ENCODE measurements around the gene CEACAM4. TPM values are rescaled to one million over a fixed set of nuclear protein-coding genes. Genes with fewer than 3 reads are reported as not detected.

Gene CEACAM4
- total RNA-seq, 2 experiments from 2014 or later, result not detected

GRCh38 chr19:41641879-41642485 lies 15.1 kb upstream of the CEACAM4 start:
- ATAC-seq, result peak; percentile 88
- Mint-ChIP-seq H3K9me3 (no peaks in the 10 kb centered on the region), H3K36me3 (ENCODE audit: low read depth) (no peaks in the 10 kb centered on the region), H3K4me1 (ENCODE audit: low read depth) (no peaks in the 10 kb centered on the region), H3K27me3 (peaks cover 10% of the 10 kb centered on the region), H3K4me3 (no peak overlapping the region), H3K27ac (no peak overlapping the region)
- ChIA-PET CTCF (interaction anchor here (0.7 to 3.8 kb wide), 55 partner anchors 9 to 193 kb away, joined by 3 to 34 read pairs (median 5); partner anchors contain the start of genes CEACAM3, CEACAM6 and CEACAM7), POLR2A (interaction anchor here (1.4 kb wide), 1 partner anchor 15 kb away, joined by 3 read pairs; the partner anchor contains the start of gene CEACAM4)
- intact Hi-C loops (cut with micrococcal nuclease), result loop anchor here (10.0 kb wide), 1 partner anchor 103 kb away; no protein-coding TSS in a partner anchor
- peak; percentile 94 for TF ChIP-seq CTCF (IDR thresholded peaks at IDR 0.05)
- DNase-seq, result peak; percentile 80

- Mint-ChIP-seq H3K27me3 (peaks cover 30% of the 10 kb centered on the region), H3K9me3 (no peaks in the 10 kb centered on the region), H3K27ac (no peak overlapping the region), H3K4me3 (no peak overlapping the region), H3K36me3 (ENCODE audit: low read depth) (no peaks in the 10 kb centered on the region), H3K4me1 (ENCODE audit: low read depth) (no peaks in the 10 kb centered on the region)
- DNase-seq, result no peak
- intact Hi-C loops (cut with micrococcal nuclease), result no loop called here
- ATAC-seq, result no peak
- CTCF ChIA-PET, result interaction anchor here (0.6 to 4.3 kb wide), 6 partner anchors 9 to 161 kb away, joined by 3 to 29 read pairs (median 4); no protein-coding TSS in a partner anchor
- POLR2A ChIA-PET, result no interaction called here
- TF ChIP-seq CTCF (IDR thresholded peaks at IDR 0.05), result no peak
These were observed 11.8 kb upstream of the CEACAM4 start for GRCh38 chr19:41638641-41639081.

DNA sequence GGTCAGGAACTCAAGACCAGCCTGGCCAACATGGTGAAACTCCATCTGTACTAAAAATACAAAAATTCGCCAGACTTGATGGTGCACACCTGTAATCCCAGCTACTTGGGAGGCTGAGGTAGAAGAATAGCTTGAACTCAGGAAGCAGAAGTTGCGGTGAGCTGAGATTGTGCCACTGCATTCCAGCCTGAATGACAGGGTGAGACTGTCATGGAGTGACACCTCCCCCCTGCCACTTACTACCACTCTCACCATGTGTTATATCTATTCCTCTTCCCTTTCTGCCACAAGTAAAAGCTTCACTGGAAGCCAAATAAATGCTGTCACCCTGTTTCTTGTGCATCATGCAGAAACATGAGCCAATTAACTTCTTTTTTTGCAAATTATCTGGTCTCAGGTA lies 10.6 kb upstream of the CEACAM4 start:
- H3K27me3 Mint-ChIP-seq, result peaks cover 33% of the 10 kb centered on the region
- no peak for DNase-seq
- no peak overlapping the region for H3K27ac Mint-ChIP-seq
- H3K36me3 Mint-ChIP-seq (ENCODE audit: low read depth), result no peaks in the 10 kb centered on the region
- H3K4me1 Mint-ChIP-seq (ENCODE audit: low read depth), result no peaks in the 10 kb centered on the region
- ATAC-seq, result no peak
- ChIA-PET POLR2A (no interaction called here), CTCF (interaction anchor here (1.2 to 4.3 kb wide), 3 partner anchors 10 to 116 kb away, joined by 4 to 29 read pairs (median 7); no protein-coding TSS in a partner anchor)
- TF ChIP-seq CTCF (IDR thresholded peaks at IDR 0.05), result no peak
- intact Hi-C loops (cut with micrococcal nuclease), result no loop called here
- H3K9me3 Mint-ChIP-seq, result no peaks in the 10 kb centered on the region
- H3K4me3 Mint-ChIP-seq, result no peak overlapping the region

DNA sequence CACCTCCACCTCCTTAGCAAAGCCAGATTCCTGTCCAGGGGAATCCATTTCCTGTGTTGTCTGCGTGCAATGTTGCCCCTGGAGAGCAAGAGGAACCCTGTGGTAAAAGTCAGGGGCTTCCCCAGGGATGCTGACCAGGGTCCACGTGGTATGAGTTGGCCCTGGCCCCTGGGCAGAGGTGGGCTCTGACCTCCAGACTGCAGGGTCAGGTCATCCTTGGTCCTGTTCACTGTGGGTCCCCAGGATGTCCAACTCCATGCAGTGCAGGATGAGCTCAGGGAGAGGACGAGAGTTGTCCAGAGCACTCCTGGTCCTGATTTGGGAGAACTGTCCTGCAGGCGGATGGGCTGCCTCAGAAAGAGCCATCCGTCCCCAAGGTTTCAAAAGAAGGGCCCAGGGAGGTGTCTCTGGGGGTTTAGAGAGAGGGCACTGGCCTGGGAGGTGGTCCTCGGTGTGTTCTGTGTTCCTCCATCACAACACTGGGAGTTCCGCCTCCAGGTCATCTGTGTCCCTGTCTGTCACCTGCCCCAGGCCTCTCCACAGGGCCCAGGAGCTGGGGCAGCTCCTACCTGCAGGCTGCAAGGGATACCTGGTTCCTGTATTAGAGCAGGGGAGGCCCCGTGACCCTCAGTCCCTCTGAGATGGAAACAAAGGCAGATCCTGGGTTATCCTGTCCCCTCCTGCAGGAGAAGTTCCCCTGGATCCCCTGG lies 1.2 kb upstream of the CEACAM4 start:
- no peak overlapping the region for H3K4me3 Mint-ChIP-seq
- ATAC-seq, result no peak
- H3K36me3 Mint-ChIP-seq (ENCODE audit: low read depth), result no peaks in the 10 kb centered on the region
- peaks cover 35% of the 10 kb centered on the region for H3K27me3 Mint-ChIP-seq
- ChIA-PET POLR2A (no interaction called here), CTCF (interaction anchor here (1.4 kb wide), 1 partner anchor 13 kb away, joined by 3 read pairs; no protein-coding TSS in a partner anchor)
- no peak for TF ChIP-seq CTCF (IDR thresholded peaks at IDR 0.05)
- peaks cover 16% of the 10 kb centered on the region for H3K9me3 Mint-ChIP-seq
- no peaks in the 10 kb centered on the region for H3K4me1 Mint-ChIP-seq (ENCODE audit: low read depth)
- no peak for DNase-seq
- H3K27ac Mint-ChIP-seq, result no peak overlapping the region
- intact Hi-C loops (cut with micrococcal nuclease), result no loop called here

DNA sequence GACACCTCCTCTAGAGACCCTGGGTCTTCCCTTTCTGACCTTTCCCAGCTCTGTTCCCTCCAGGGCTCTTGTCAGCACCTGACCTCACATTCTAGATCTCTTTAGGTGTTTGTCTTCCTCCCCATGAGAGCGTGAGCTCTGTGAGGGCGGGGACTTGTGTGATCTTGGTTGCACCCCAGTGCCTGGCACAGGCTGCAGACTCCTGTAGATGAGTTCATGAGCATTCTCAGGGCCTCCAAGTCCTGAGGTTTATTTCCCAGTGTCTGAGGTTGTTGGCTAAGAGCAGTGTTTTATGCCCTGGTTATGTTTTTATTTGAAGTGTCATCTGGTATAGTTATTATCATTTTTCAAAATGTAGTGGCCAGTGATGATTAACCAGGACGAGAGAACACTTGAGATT lies 596 bp downstream of the CEACAM4 start:
- ATAC-seq, result no peak
- no peak for DNase-seq
- no peak for TF ChIP-seq CTCF (IDR thresholded peaks at IDR 0.05)
- Mint-ChIP-seq H3K4me3 (no peak overlapping the region), H3K36me3 (ENCODE audit: low read depth) (no peaks in the 10 kb centered on the region), H3K27me3 (peaks cover 35% of the 10 kb centered on the region), H3K4me1 (ENCODE audit: low read depth) (no peaks in the 10 kb centered on the region), H3K27ac (no peak overlapping the region), H3K9me3 (peaks cover 13% of the 10 kb centered on the region)
- ChIA-PET POLR2A (interaction anchor here (1.4 kb wide), 1 partner anchor 16 kb away, joined by 3 read pairs; no protein-coding TSS in a partner anchor), CTCF (no interaction called here)
- intact Hi-C loops (cut with micrococcal nuclease), result no loop called here

All from activated CD8-positive, alpha-beta T cell treated with anti-CD3 and anti-CD28 coated beads for 36 hours (primary cell).